Activated CD8-positive, alpha-beta T cell treated with anti-CD3 and anti-CD28 coated beads for 36 hours (primary cell): ENCODE measurements around the gene RAD51. TPM values are rescaled to one million over a fixed set of nuclear protein-coding genes. Genes with fewer than 3 reads are reported as not detected.

ENCODE experiments used
- ATAC-seq: fragments of 200-7000 bp; cut with Tn5 transposase; one replicate; pipeline ENCODE4 v1.10.0; 2021; ENCODE audit warnings: mild to moderate bottlenecking, moderate library complexity
- CTCF ChIA-PET: fragments of 350-600 bp; sonication (Branson Sonifier 250); formaldehyde crosslinking; loops from one replicate; lab custom pipeline; 2021; ENCODE audit warnings: antibody characterized with exemption; lab: Charles Lee
- POLR2A ChIA-PET: fragments of 350-600 bp; sonication (Branson Sonifier 250); formaldehyde crosslinking; loops from one replicate; lab custom pipeline; 2021; ENCODE audit warnings: antibody characterized with exemption; lab: Charles Lee
- DNase-seq: peaks from one replicate; pipeline ENCODE4 v3.0.0-alpha.2; 2020
- H3K27ac Mint-ChIP-seq: one replicate; pipeline ENCODE4 v1.8.0; 2021; ENCODE audit warnings: mild to moderate bottlenecking, mixed read lengths
- H3K27me3 Mint-ChIP-seq: one replicate; pipeline ENCODE4 v1.8.0; 2021; ENCODE audit warnings: mixed read lengths
- H3K36me3 Mint-ChIP-seq: one replicate; pipeline ENCODE4 v1.8.0; 2021; ENCODE audit warnings: low read depth, mixed read lengths
- H3K4me1 Mint-ChIP-seq: one replicate; pipeline ENCODE4 v1.8.0; 2021; ENCODE audit warnings: low read depth, mixed read lengths
- H3K4me3 Mint-ChIP-seq: one replicate; pipeline ENCODE4 v1.8.0; 2021; ENCODE audit warnings: mild to moderate bottlenecking, moderate library complexity, mixed read lengths
- H3K9me3 Mint-ChIP-seq: one replicate; pipeline ENCODE4 v1.8.0; 2021; ENCODE audit warnings: mixed read lengths
- CTCF ChIP-seq: fragments of 200-600 bp; IDR thresholded peaks from one replicate; pipeline ENCODE4 v1.8.0; 2022; ENCODE audit warnings: antibody characterized with exemption, mild to moderate bottlenecking
- intact Hi-C: fragments of 100-400 bp; cut with micrococcal nuclease; formaldehyde crosslinking; loops from one replicate; pipeline ENCODE4 v1.10.0; 2022
- total RNA-seq, 2 experiments: library from RNA; stranded (reverse); gene quantifications; one replicate each; pipeline ENCODE4 v1.2.3, GENCODE V29; 2021

RAD51 gene
- total RNA-seq, 2 experiments from 2014 or later = 66.5 to 77.0 TPM

- no peak for DNase-seq
- no peak for TF ChIP-seq CTCF
- intact Hi-C loops = no loop called here
- Mint-ChIP-seq H3K4me1 (peaks cover 17% of the 10 kb centered on the region), H3K27me3 (no peaks in the 10 kb centered on the region), H3K4me3 (no peak overlapping the region), H3K9me3 (no peaks in the 10 kb centered on the region), H3K36me3 (peaks cover 62% of the 10 kb centered on the region), H3K27ac (no peak overlapping the region)
- no peak for ATAC-seq
- ChIA-PET POLR2A (interaction anchor here (0.5 kb wide), 1 partner anchor 9 kb away, joined by 3 read pairs; no protein-coding TSS in a partner anchor), CTCF (no interaction called here)
Measured at GRCh38 chr15:40697916-40698315, 2.9 kb downstream of the RAD51 start.

GRCh38 chr15:40702077-40702476 is 7.1 kb downstream of the RAD51 start:
- Mint-ChIP-seq H3K27me3 (no peaks in the 10 kb centered on the region), H3K9me3 (no peaks in the 10 kb centered on the region), H3K4me3 (no peak overlapping the region), H3K27ac (no peak overlapping the region), H3K4me1 (peaks cover 3% of the 10 kb centered on the region), H3K36me3 (peaks cover 61% of the 10 kb centered on the region)
- intact Hi-C loops = no loop called here
- POLR2A ChIA-PET = no interaction called here
- ATAC-seq (no peak), DNase-seq (no peak)
- CTCF ChIA-PET = interaction anchor here (1.4 kb wide), 1 partner anchor 81 kb away, joined by 11 read pairs; no protein-coding TSS in a partner anchor
- no peak for TF ChIP-seq CTCF

- Mint-ChIP-seq H3K27ac (no peak overlapping the region), H3K9me3 (no peaks in the 10 kb centered on the region), H3K27me3 (no peaks in the 10 kb centered on the region), H3K4me1 (no peaks in the 10 kb centered on the region), H3K4me3 (no peak overlapping the region), H3K36me3 (peaks cover 47% of the 10 kb centered on the region)
- TF ChIP-seq CTCF = no peak
- ChIA-PET POLR2A (interaction anchor here (1.3 to 1.7 kb wide), 2 partner anchors 16 to 46 kb away, joined by 3 to 4 read pairs; no protein-coding TSS in a partner anchor), CTCF (interaction anchor here (1.0 to 1.1 kb wide), 2 partner anchors 29 to 152 kb away, joined by 3 to 4 read pairs; no protein-coding TSS in a partner anchor)
- DNase-seq (no peak), ATAC-seq (no peak)
- intact Hi-C loops = no loop called here
Measured at GRCh38 chr15:40706121-40706520, 11.1 kb downstream of the RAD51 start.

GRCh38 chr15:40714144-40714543 is 19.2 kb downstream of the RAD51 start:
- ATAC-seq (no peak), DNase-seq (no peak)
- H3K9me3 Mint-ChIP-seq = no peaks in the 10 kb centered on the region
- H3K27me3 Mint-ChIP-seq = no peaks in the 10 kb centered on the region
- TF ChIP-seq CTCF = no peak
- POLR2A ChIA-PET = interaction anchor here (1.4 kb wide), 1 partner anchor 25 kb away, joined by 3 read pairs; no protein-coding TSS in a partner anchor
- H3K4me1 Mint-ChIP-seq = no peaks in the 10 kb centered on the region
- intact Hi-C loops = no loop called here
- CTCF ChIA-PET = interaction anchor here (1.6 to 2.3 kb wide), 3 partner anchors 15 to 68 kb away, joined by 3 to 5 read pairs (median 5); no protein-coding TSS in a partner anchor
- H3K4me3 Mint-ChIP-seq = no peak overlapping the region
- peaks cover 46% of the 10 kb centered on the region for H3K36me3 Mint-ChIP-seq
- H3K27ac Mint-ChIP-seq = no peak overlapping the region

- no peaks in the 10 kb centered on the region for H3K27me3 Mint-ChIP-seq
- no peak overlapping the region for H3K27ac Mint-ChIP-seq
- H3K9me3 Mint-ChIP-seq = no peaks in the 10 kb centered on the region
- TF ChIP-seq CTCF = no peak
- POLR2A ChIA-PET = interaction anchor here (1.1 kb wide), 1 partner anchor 15 kb away, joined by 3 read pairs; no protein-coding TSS in a partner anchor
- DNase-seq = no peak
- H3K36me3 Mint-ChIP-seq = peaks cover 42% of the 10 kb centered on the region
- H3K4me1 Mint-ChIP-seq = no peaks in the 10 kb centered on the region
- no peak for ATAC-seq
- no peak overlapping the region for H3K4me3 Mint-ChIP-seq
- intact Hi-C loops = no loop called here
- CTCF ChIA-PET = interaction anchor here (2.3 kb wide), 1 partner anchor 22 kb away, joined by 5 read pairs; no protein-coding TSS in a partner anchor
Measured at GRCh38 chr15:40716165-40716564, 21.2 kb downstream of the RAD51 start.
